ENCODE data around the gene PRKD1.
"Not testable (repeated sequence)": the region's sequence is repeated elsewhere in the genome, so short reads cannot be mapped to it uniquely, and the experiment has no call there.

Gene PRKD1

GRCh38 chr14:29734732-29735131 is 192.9 kb downstream of the PRKD1 start:
- no peak for DNase-seq

DNA sequence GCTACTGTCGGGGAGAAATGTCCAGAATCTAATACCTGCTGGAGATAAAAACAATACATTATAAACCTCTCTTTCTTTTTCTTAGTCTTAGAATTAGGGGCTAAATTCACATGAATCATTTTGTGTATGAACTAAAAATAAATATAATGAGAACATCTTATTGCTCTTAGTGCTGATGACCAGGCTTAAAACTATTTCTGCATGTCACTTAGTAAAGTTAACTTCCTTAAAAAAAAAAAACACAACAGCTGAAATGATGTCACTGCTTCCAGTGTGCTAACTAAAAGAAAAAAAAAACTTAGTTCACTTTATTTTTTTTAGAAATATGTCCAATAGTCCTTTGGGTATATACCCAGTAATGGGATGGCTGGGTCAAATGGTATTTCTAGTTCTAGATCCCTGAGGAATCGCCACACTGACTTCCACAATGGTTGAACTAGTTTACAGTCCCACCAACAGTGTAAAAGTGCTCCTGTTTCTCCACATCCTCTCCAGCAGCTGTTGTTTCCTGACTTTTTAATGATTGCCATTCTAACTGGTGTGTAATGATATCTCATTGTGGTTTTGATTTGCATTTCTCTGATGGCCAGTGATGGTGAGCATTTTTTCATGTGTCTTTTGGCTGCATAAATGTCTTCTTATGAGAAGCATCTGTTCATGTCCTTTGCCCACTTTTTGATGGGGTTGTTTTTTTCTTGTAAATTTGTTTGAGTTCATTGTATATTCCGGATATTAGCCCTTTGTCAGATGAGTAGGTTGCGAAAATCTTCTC is 200.9 kb downstream of the PRKD1 start:
- not testable (repeated sequence) for DNase-seq

DNA sequence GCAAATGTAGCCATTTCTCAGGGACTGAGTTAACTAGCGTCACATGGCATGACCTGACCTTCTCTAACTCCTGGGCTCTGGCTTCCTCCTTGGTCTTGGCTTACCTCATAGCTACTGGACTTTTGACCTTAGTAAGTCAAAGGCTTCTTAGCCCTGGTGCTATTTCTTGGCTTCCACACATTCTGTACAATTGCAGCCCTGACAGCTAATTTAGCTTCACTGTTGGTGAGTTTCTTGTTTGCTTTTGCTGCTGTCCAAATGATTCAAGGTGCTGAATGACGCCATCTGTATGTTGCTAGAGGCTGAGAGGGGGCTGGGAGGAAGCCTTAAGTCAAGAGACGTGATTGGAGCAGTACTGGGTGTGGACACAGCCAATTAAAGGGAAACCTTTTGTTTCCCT is 202.7 kb downstream of the PRKD1 start:
- DNase-seq, result no peak

DNA sequence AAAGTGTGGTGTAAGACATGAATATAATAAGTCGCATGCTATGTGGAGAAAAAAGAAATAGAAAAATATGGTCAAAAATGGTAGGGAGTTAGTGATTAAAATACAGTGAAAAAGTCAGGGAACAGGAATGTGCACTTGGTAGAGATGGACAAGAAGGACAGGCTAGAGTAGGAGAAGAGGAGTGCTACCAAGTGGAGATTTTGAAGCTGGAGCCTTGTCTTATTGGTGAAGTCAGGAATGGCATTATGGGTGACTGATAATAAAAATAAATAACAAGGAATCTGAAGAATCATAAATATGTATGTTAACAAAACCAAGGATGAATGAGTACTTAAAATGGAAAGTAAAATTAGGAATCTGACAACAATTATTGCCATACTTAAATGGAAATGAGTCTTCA is 204.8 kb downstream of the PRKD1 start:
- DNase-seq, result no peak

DNA sequence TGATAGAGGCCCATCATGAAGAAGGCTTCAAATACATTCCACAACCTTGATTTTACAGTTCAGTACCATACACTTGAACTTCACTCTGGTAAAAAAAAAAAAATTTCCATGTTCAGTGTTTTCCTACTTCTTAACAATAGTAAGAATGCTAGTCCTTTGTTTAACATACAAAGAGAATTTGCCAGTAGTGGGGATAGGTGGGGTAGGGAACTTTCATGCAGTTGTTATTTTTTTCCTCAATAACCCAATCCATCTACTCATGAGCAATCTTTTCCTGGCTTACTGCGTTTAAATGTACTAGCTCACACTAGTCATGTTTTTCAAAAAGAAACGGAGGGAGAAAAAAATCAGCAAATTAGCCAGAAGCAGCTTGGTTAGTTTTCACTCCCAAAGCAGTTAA is 206.1 kb downstream of the PRKD1 start:
- DNase-seq, result no peak

DNA sequence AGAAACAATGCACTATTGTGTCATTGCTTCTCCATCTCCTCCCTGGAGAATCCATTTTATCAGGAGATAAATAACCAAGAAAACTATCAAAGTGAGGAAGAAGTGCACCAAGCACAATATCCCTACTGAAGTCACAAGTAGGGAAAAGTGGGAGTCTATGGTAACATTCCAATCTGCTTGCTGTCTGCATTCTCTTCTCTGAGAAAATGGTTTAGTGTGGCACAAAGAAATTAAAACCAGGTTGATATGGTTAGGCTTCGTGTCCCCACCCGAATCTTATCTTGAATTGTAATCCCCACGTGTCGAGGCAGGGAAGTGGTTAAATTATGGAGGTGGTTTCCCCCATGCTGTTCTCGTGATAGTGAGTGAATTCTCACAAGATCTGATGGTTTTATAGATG is 209.7 kb downstream of the PRKD1 start:
- DNase-seq, result no peak

- DNase-seq, result no peak
Measured at GRCh38 chr14:29716150-29716549, 211.5 kb downstream of the PRKD1 start.

GRCh38 chr14:29712601-29713000 is 215.0 kb downstream of the PRKD1 start:
- no peak for DNase-seq

DNA sequence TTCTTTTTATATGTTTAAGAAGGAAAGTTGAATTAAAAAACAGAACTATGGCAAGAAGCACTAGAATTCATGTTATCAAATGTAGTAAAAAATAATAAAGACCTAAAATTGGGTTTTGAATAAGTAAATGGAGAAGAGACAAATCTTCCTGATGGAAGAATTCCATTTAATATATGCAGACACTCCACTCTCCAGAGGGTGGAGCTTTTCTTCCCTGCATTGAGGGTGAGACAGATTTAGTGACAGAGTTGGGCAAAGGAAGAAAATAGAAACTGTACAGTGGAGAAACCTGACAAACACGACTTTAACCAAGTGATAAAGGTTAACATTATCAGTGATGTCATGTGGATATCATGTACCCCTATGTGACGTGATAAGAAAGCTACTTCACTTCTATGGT is 217.6 kb downstream of the PRKD1 start:
- DNase-seq, result no peak

- DNase-seq, result no peak
Measured at GRCh38 chr14:29709490-29709889, 218.2 kb downstream of the PRKD1 start.

DNA sequence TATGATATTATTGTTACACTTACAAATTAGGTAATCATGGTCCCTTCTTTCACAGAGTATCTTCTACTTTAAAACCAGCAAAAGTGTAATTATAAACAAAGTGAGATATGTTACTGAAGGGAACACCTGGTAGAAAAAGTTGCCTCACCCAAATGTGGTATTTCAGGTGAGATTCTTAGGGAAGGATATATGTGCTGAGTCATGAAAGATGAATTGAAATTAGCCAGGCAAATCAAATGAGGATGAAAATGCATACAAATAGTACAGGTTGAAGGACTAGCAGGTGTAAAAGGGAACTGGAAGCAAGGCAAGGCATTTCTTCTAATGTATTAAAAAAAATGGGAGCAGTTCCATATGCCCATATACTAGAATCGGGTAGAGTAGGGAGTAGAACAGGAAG is 220.9 kb downstream of the PRKD1 start:
- DNase-seq, result no peak

GRCh38 chr14:29705801-29706200 is 221.8 kb downstream of the PRKD1 start:
- no peak for DNase-seq

- not testable (repeated sequence) for DNase-seq
Measured at GRCh38 chr14:29689597-29689996, 238.1 kb downstream of the PRKD1 start.

- no peak for DNase-seq
Measured at GRCh38 chr14:29687866-29688265, 239.8 kb downstream of the PRKD1 start.

- DNase-seq, result no peak
Measured at GRCh38 chr14:29687071-29687765, 240.4 kb downstream of the PRKD1 start.

GRCh38 chr14:29684926-29685325 is 242.7 kb downstream of the PRKD1 start:
- DNase-seq, result no peak

DNA sequence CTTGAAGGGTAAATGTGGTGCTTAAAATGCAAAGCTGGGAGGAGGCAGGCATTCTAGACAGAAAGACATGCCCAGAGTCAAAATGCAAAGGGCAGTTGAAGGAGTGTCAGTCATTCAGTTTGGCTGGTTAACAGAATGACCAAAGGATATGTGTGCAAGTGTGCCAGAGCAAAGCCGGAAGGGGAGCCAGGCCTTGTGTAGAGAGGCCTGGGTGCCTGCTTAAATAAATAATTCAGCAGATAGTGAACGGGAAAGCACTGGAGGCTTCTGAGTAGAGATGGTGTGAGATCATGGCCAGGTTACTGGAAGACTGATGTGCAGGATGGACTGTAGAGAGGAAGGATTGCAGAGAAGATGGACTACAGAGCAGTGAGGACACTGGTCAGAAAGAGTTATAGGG is 244.9 kb downstream of the PRKD1 start:
- DNase-seq, result no peak

GRCh38 chr14:29681316-29681715 is 246.3 kb downstream of the PRKD1 start:
- no peak for DNase-seq

DNA sequence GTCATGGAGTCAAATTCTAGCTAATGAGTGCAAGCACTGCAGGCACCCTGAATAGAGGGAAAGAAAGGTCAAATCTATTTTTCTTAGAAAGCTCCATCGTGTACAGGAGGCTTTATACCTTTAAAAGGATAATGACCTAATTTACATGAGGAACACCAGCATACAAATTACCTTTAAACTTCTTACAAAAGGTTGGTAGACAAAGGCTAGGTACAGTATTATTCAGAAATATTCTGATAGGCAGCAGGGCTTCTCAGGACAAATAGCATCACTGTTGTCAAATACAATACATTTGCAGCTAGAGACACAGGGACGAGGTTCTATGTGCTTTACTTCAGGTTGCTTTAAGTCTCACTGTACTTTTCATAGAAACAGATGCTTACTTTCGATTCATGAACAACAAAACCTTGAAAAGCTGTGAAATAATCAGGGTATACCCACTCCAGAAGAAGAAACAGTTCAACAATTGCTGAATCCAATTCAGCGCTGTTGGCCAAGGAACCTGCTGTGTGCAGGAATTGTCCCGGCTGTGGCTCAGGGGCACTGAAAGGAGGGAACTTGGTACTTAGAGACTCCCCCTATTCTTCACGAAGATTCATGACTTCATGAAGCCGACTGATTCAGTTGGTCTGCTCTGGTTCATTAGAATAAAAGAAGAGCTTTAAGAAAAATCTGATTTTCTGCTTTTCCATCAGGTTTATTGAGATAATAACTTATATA is 252.9 kb downstream of the PRKD1 start:
- DNase-seq, result no peak

DNA sequence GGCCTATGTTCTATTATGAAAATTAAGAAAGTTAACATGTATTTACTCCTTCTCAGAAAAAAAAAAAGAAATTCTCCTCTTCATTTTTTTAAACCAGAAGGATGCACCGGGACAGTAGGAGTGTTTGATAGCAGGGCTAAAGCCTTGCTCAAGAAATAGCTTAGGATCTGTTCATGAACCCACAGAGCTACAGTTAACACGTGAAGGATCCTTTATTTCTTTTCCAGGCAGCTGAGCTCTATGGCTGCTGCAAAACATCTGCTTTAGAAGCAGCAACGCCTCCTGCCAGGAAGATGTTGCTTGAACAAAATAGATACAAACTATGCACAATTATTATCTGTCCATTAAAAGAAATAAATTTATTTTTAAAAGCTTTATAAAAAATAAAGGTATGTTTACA is 254.8 kb downstream of the PRKD1 start:
- DNase-seq, result no peak

GRCh38 chr14:29671034-29671433 is 256.6 kb downstream of the PRKD1 start:
- DNase-seq, result no peak

- no peak for DNase-seq
Measured at GRCh38 chr14:29668201-29668600, 259.4 kb downstream of the PRKD1 start.

GRCh38 chr14:29664515-29664914 is 263.1 kb downstream of the PRKD1 start:
- no peak for DNase-seq

GRCh38 chr14:29663281-29663801 is 264.3 kb downstream of the PRKD1 start:
- DNase-seq, result no peak

Data from activated CD4-positive, alpha-beta T cell treated with anti-CD3 and anti-CD28 coated beads, Interleukin-2, Interleukin-6, amounts not matched to agents 100 ng/mL and 50 ng/mL, durations not matched to agents 16 hours and 8 hours (primary cell).